Activated gamma-delta T cell treated with Interleukin-2 at 50 U/mL for 16 hours (primary cell): Measurements from ENCODE around the gene PWP1.

Experiments used
- DNase-seq: peaks from one replicate; pipeline ENCODE4 v3.0.0-alpha.2; 2020

PWP1 gene

DNA sequence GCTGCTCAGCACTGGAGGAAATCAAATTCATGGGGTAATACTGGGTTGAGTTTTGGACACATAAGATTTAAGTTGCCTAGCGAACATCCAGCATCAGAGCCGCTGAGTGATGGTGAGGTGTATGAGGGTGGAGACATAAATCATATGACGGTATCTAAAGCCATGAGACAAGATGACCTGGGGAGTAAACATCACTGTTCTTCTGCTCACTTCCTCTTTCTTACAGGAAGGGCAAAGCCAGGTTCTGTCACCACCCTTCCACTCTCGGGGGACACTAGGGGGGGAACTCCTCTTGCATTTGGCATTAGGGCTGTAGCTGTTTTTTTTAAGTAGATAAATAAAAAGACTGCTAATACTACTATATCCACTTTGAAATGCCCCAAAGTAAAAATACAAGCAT, 51.3 kb downstream of the PWP1 start:
- no peak for DNase-seq

- DNase-seq, result no peak
Observed at GRCh38 chr12:107748472-107748871, 62.9 kb downstream of the PWP1 start.

GRCh38 chr12:107749083-107749482, 63.5 kb downstream of the PWP1 start:
- DNase-seq, result no peak

GRCh38 chr12:107759410-107759809, 73.8 kb downstream of the PWP1 start:
- DNase-seq, result no peak

DNA sequence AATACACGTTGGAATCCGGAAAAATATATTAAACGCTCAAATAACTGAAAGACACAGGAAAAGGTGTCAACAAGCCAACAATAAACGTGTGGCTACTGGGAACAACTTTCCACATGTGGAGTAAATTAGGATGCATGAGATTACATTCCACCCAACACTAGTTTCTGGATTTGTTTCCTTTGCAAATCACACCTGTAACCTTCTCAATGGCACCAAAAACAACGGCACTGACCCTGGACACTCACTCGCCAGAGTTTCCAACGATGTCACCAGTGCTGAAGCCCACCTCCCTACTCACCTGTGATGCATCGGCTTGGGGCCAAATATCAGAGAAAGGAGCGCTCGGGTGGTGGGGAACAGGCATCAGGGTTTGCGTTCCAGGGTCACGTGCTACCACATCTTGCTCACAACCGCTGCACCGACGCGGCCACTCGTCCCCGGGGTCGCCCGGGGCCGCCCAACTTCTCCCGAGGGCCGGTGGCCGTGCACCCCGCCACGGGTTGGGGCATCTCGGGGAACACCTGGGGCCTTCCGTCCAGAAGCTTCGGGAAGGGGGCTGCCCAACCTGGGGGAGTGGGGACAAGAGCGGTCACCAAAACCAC, 74.7 kb downstream of the PWP1 start:
- DNase-seq, result peak; percentile 11

GRCh38 chr12:107760809-107761501, 75.4 kb downstream of the PWP1 start, which contains the start of gene PRDM4:
Gene PRDM4, minus strand, starts transcription at chr12:107761137. Its CDS starts 622 bp downstream, at chr12:107760515.
- peak; percentile 85 for DNase-seq

GRCh38 chr12:107761502-107761904, 75.9 kb downstream of the PWP1 start:
- DNase-seq, result no peak
